Right hindlimb (tissue), 1 donor: ENCODE results near the gene WIZ.

ENCODE experiments used
- DNase-seq: peaks from one replicate; pipeline ENCODE4 v3.0.0-alpha.2; 2018

WIZ gene

GRCh38 chr19:15444505-15445226 lies 5.1 kb downstream of the WIZ start:
- DNase-seq: no peak

DNA sequence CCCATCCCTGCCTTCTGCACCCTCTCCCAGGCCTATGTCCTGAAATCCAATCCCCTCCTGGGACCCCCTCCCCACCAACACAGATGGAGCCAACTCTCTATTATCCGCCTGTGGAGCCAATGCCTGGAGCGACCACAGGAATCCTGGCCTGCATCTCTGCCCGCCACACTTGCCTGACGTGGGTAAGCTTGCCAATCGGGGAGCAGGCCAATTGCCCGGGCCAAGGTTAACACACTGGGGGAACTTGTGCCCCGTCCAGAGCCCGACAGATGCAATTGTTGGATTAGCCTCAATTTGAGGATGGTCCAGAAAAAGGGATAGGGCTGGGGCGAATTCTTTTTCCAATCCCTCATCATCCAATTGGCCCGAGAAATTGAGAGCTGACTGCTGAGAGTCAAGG lies 5.9 kb downstream of the WIZ start:
- DNase-seq: peak; percentile 66

DNA sequence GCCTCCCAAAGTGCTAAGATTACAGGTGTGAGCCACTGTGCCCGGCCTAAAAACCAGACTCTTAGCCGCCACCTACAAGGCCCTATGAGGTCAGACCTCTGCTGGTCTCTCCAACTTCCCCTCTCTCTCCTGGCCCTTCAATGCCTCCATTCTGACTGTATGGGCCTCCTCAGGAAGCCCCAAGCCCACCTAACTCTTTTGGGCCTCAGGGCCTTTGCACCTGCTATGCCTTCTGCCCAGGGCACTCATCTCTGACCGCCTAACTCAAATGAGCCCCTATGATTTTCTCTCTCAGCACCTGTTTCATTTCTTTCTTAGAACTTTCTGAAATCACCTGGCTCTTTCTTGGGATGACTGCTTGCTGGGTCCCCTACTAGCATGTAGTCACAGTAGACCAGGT lies 6.4 kb downstream of the WIZ start:
- DNase-seq: no peak

- no peak for DNase-seq
Observed at GRCh38 chr19:15442142-15442920, 7.4 kb downstream of the WIZ start.

DNA sequence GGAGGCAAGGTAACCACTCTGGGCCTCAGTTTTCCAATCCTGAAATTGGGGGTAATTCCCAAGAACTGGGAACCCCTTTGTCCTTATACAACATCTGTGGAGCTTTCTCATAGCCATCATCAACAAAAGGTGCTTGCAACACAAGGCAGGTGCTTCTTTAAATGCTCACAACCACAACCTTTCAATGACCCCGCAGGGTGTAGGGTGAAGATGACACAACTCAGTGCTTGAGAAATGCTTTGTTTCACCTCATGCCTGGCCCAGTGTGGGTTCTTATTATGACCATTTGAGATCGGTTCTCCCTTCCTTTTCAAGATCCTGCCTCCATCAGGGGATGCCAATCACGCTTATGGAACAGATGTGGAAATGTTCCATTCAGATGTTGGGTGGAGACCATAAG lies 8.4 kb downstream of the WIZ start:
- DNase-seq: no peak

- DNase-seq: no peak
Observed at GRCh38 chr19:15439821-15440641, 9.7 kb downstream of the WIZ start.

- DNase-seq: no peak
Observed at GRCh38 chr19:15439078-15439799, 10.5 kb downstream of the WIZ start.

- no peak for DNase-seq
Observed at GRCh38 chr19:15438577-15438976, 11.2 kb downstream of the WIZ start.

DNA sequence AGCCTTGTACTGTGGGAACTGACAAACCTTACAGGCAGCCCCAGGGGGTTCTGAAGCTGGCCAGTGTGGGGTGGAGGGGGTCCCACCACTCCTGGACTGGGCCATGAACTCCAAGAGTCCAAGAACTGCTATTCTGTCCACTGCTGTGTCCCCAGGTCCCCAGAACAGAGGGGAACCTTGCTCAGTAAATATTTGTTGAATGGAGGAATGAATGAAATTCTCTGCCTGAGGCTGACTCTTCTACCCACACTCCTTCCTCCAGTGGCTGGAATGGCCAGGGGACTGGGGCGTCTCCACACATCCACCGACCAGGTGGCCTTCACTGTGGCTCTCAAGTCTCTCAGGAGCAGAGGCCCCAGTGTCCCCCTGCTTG lies 11.6 kb downstream of the WIZ start:
- DNase-seq: no peak

- DNase-seq: no peak
Observed at GRCh38 chr19:15437355-15438123, 12.2 kb downstream of the WIZ start.

DNA sequence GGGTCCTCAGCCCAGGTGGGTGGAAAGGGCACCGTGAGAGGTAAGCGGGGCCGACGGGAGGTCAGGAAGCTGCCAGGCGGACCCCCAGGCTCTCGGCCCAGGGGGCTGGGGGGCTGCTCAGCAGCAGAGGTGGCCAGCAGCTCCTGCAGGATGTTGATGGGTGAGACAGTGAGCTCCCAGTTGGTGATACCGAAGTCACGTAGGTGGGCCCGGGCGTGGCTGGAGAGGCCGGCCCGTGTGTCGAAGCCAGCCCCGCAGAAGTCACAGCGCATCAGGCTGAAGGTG lies 13.0 kb downstream of the WIZ start:
- no peak for DNase-seq

- no peak for DNase-seq
Observed at GRCh38 chr19:15436012-15436825, 13.5 kb downstream of the WIZ start.

DNA sequence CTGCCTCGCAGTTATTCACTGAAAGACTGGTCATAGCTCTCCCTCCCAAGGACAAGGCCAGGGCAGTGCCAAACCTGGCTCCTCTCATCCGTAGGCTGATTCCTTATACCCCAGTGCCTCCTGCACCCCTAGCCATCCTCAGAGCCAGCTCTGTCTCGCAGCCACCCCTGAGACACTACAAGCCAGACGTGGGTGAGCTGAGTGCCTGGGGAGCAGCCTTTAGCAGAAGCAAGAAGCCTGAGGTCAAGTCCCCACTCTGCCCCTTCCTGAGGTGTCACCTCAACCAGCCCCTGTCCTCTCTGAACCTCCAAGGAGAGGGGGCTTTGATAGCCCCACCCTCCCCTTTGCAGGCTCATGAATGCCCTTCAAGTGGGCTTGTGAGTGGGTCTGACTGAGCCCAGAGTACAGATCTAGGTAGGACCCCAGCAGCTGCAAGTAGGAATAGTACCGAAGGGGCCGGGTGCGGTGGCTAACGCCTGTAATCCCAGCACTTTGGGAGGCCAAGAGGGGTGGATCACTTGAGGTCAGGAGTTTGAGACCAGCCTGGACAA lies 16.2 kb downstream of the WIZ start:
- DNase-seq: no peak

DNA sequence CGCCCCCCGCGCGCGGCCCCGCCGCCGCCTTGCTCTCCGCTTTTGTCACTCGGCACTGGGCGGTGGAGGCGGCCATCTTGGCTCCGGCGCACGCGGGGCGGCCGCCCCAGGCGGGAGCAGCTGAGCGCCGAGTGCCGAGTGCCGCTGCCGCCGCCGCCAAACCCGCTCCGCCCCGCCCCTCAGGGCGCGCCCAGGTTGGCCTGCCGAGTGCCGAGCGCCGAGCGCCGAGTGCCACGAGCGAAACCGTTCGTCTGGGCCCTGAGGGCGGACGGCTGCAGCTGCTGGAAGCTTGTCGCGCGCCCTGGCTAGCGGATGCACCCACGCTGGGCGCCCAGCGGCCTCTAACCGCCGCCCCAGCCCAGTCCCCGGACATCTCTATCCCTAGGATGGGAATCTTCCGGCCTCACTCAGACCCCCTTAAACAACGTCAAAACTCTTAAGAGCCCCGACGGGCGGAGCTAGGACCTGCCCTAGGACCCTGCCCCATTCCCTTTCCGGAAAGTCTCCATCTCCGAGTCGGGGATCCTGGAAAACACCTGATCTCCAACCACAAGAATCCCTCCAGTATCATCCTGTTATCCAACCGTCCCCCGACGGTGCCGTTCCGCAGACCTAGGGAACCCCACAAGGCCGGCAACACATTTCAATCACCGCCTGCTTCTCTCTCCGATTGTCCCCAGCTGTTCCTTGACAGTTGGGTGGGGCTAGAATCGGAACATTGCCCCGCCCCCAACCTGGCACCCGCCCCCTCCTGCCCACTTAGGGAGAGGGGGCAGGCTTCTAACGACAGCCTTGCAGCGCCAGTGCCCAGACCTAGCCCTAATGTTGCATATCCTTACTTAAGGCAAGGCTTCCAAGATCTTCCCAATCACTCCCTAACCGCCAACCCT lies 16.9 kb downstream of the WIZ start:
- peak; percentile 95 for DNase-seq

- no peak for DNase-seq
Observed at GRCh38 chr19:15432018-15432494, 17.7 kb downstream of the WIZ start.

DNA sequence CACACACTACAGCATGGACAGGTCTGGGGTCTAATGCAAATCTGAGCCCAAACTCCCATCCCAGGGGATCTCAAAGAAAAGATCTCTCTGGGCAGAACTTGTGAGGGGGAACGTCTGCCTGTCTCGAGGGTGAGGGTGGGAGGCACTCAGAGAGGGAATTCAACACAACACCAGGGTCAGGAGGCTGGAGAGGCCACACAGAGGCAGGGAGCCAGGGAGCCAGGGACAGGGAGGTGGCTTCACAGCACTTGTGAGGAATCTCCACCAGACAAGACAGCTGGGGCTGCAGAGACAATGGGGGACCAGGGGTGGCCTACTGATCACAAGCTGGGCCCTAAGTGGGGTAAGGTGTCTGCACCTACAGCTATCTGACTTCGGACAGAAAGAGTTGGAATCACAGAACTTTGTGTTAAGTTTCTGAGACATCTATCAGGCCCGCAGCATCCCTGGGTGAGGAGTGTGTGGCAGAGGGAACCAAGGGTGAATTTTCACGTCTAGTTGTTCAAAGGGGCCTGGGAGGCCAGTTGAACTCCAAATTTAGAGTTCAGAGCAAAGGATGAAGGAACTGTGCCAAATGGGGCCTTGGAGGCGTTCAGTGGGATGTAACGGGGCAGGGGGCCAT lies 18.2 kb downstream of the WIZ start:
- no peak for DNase-seq

GRCh38 chr19:15430526-15431120 lies 19.1 kb downstream of the WIZ start:
- no peak for DNase-seq

DNA sequence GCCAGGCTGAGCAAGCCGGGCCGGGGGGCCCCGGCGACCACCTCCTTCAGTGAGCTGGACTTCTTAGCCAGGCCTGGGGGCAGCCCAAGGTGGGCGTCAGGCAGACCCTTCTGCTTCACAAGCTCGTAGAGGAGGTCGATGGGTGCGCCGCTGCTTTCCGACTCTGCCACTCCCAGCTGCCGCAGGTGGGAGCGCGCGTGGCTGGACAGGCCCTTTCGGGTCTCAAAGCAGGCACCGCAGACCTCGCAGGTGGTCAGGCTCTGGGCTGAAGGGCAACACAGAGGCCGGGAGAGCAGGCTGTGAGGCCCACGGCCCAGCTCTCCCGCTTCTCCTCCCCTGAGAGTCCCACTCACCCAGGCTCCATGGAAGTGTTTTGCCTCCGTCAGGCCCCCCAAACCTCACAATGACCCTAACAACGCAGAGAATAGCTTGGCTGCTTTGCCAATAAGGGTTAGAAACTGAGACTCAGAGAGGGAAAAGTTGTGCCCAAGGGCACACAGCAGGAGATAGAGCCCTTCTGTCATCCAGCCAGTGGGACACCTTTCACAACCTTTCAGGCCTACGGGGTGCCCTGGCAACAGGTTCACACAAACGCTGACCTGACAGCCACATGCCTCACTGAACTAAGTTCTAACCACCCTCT lies 19.8 kb downstream of the WIZ start:
- no peak for DNase-seq
